Mesodermal cell (in vitro differentiated cells): Measurements from ENCODE around the gene RGS3. TPM values are rescaled to one million over a fixed set of nuclear protein-coding genes. Genes with fewer than 3 reads are reported as not detected.

Source experiments
- H3K27ac ChIP-seq: 2 replicates; pipeline ENCODE4 v1.7.0; 2013; ENCODE audit warnings: mild to moderate bottlenecking, low read depth, low read length, moderate library complexity; ENCODE audit not compliant: severe bottlenecking
- H3K36me3 ChIP-seq: 2 replicates; pipeline ENCODE4 v1.7.1; 2013; ENCODE audit warnings: mild to moderate bottlenecking, low read length, moderate library complexity; ENCODE audit not compliant: control insufficient read depth, insufficient read depth
- H3K4me1 ChIP-seq: one replicate; pipeline ENCODE4 v1.7.1; 2013; ENCODE audit warnings: mild to moderate bottlenecking, low read length; ENCODE audit not compliant: insufficient read depth, control insufficient read depth, poor library complexity, severe bottlenecking
- H3K4me3 ChIP-seq: 2 replicates; pipeline ENCODE4 v1.7.0; 2013; ENCODE audit warnings: low read length, control low read depth, mild to moderate bottlenecking; ENCODE audit not compliant: insufficient read depth, poor library complexity, severe bottlenecking; ENCODE audit errors: extremely low read depth
- H3K9me3 ChIP-seq: 2 replicates; pipeline ENCODE4 v1.7.1; 2013; ENCODE audit warnings: mild to moderate bottlenecking, low read length, moderate library complexity; ENCODE audit not compliant: control insufficient read depth
- WGBS, 2 experiments: methylation state at CpG; one replicate each; pipeline ENCODE4 v1.1.5; 2013; ENCODE audit warnings: missing lambda C conversion rate in 2 of 2; ENCODE audit not compliant: insufficient coverage in 2 of 2; 5-methylcytosine and 5-hydroxymethylcytosine counted together
- polyA plus RNA-seq, 2 experiments: library from polyadenylated mRNA; stranded (reverse); fragments of 50-300 nt; gene quantifications; one replicate each; pipeline ENCODE4 v1.2.3, GENCODE V29; 2013

The RGS3 gene
- polyA plus RNA-seq (2013, experiment 1 of 2), result 125 TPM
- polyA plus RNA-seq (2013, experiment 2 of 2), result 96.4 TPM

- WGBS, 2 experiments, result 12% methylated on average over 38 to 49 of the region's 55 CpGs
- Histone ChIP-seq H3K4me3 (peak within 1 kb of the TSS; percentile 25), H3K27ac (no peak within 1 kb of the TSS)
Observed at GRCh38 chr9:113463418-113464285, at the start of gene RGS3. Gene RGS3, plus strand, starts transcription at chr9:113463727. Its CDS starts 76 bp downstream, at chr9:113463803.

GRCh38 chr9:113416149-113416721 is 47.3 kb upstream of the RGS3 start:
- Histone ChIP-seq H3K36me3 (no peaks in the 10 kb centered on the region), H3K4me1 (no peaks in the 10 kb centered on the region), H3K27ac (no peak overlapping the region), H3K9me3 (no peaks in the 10 kb centered on the region), H3K4me3 (no peak overlapping the region)
- WGBS, 2 experiments, result 70 to 74% methylated on average over 2 to 3 of the region's 3 CpGs

More at GRCh38 chr9:113463418-113464285, at the start of gene RGS3:
- no peaks in the 10 kb centered on the region for H3K36me3 ChIP-seq
- peaks cover 2% of the 10 kb centered on the region for H3K4me1 ChIP-seq
- H3K9me3 ChIP-seq, result no peaks in the 10 kb centered on the region

GRCh38 chr9:113417370-113417769 is 46.2 kb upstream of the RGS3 start:
- Histone ChIP-seq H3K27ac (no peak overlapping the region), H3K9me3 (no peaks in the 10 kb centered on the region), H3K4me1 (no peaks in the 10 kb centered on the region), H3K4me3 (no peak overlapping the region), H3K36me3 (no peaks in the 10 kb centered on the region)
- 91 to 100% methylated on average over 3 of the region's 4 CpGs for WGBS, 2 experiments

- 82% methylated on average over 2 of the region's 3 CpGs; no CpG with 5 or more reads in 1 of the 2 experiments for WGBS, 2 experiments
- H3K36me3 ChIP-seq, result no peaks in the 10 kb centered on the region
Observed at GRCh38 chr9:113421726-113422125, 41.8 kb upstream of the RGS3 start.

GRCh38 chr9:113425072-113425471 is 38.5 kb upstream of the RGS3 start:
- H3K9me3 ChIP-seq, result no peaks in the 10 kb centered on the region
- no peaks in the 10 kb centered on the region for H3K4me1 ChIP-seq
- no peak overlapping the region for H3K4me3 ChIP-seq
- 46 to 50% methylated on average over 2 of the region's 2 CpGs for WGBS, 2 experiments
- H3K27ac ChIP-seq, result no peak overlapping the region
- H3K36me3 ChIP-seq, result no peaks in the 10 kb centered on the region

More at GRCh38 chr9:113421726-113422125, 41.8 kb upstream of the RGS3 start:
- Histone ChIP-seq H3K4me3 (no peak overlapping the region), H3K4me1 (no peaks in the 10 kb centered on the region), H3K9me3 (no peaks in the 10 kb centered on the region), H3K27ac (no peak overlapping the region)

GRCh38 chr9:113426701-113427100 is 36.8 kb upstream of the RGS3 start:
- no peaks in the 10 kb centered on the region for H3K36me3 ChIP-seq
- no peaks in the 10 kb centered on the region for H3K9me3 ChIP-seq
- WGBS, 2 experiments, result 80% methylated on average over 1 of the region's 1 CpG; no CpG with 5 or more reads in 1 of the 2 experiments
- H3K27ac ChIP-seq, result no peak overlapping the region
- H3K4me3 ChIP-seq, result no peak overlapping the region
- H3K4me1 ChIP-seq, result no peaks in the 10 kb centered on the region

- WGBS, 2 experiments, result 82 to 100% methylated on average over 1 of the region's 2 CpGs
- Histone ChIP-seq H3K4me1 (no peaks in the 10 kb centered on the region), H3K36me3 (no peaks in the 10 kb centered on the region), H3K27ac (no peak overlapping the region), H3K9me3 (no peaks in the 10 kb centered on the region), H3K4me3 (no peak overlapping the region)
Observed at GRCh38 chr9:113427629-113428028, 35.9 kb upstream of the RGS3 start.

GRCh38 chr9:113428062-113428615 is 35.4 kb upstream of the RGS3 start:
- 100% methylated on average over 1 of the region's 1 CpG; no CpG with 5 or more reads in 1 of the 2 experiments for WGBS, 2 experiments
- Histone ChIP-seq H3K4me1 (no peaks in the 10 kb centered on the region), H3K36me3 (no peaks in the 10 kb centered on the region), H3K4me3 (no peak overlapping the region), H3K27ac (no peak overlapping the region), H3K9me3 (no peaks in the 10 kb centered on the region)

- Histone ChIP-seq H3K4me3 (no peak overlapping the region), H3K4me1 (no peaks in the 10 kb centered on the region), H3K9me3 (no peaks in the 10 kb centered on the region), H3K27ac (no peak overlapping the region), H3K36me3 (no peaks in the 10 kb centered on the region)
Observed at GRCh38 chr9:113431191-113431590, 32.3 kb upstream of the RGS3 start.

- Histone ChIP-seq H3K9me3 (no peaks in the 10 kb centered on the region), H3K36me3 (no peaks in the 10 kb centered on the region), H3K4me3 (no peak overlapping the region), H3K27ac (no peak overlapping the region), H3K4me1 (no peaks in the 10 kb centered on the region)
- WGBS, 2 experiments, result 81 to 95% methylated on average over 3 of the region's 4 CpGs
Observed at GRCh38 chr9:113436728-113437515, 26.6 kb upstream of the RGS3 start.
